H1 (cell line): Measurements from ENCODE around the gene ZNF618. TPM values are rescaled to one million over a fixed set of nuclear protein-coding genes. Genes with fewer than 3 reads are reported as not detected.

Experiments used
- CTCF ChIA-PET: fragments of 300-600 bp; sonication (Branson Sonifier 250); formaldehyde crosslinking; loops from one replicate; lab custom pipeline; 2021; ENCODE audit not compliant: partially characterized antibody; lab: Charles Lee
- POLR2A ChIA-PET: fragments of 300-600 bp; sonication (Branson Sonifier 250); formaldehyde crosslinking; loops from one replicate; lab custom pipeline; 2021; ENCODE audit warnings: inconsistent platforms; ENCODE audit not compliant: partially characterized antibody; lab: Charles Lee
- DNase-seq, 2 experiments: peaks; one replicate each; pipeline versions ENCODE4 v3.0.0 to v3.0.0-alpha.2; 2010 to 2022; ENCODE audit warnings: low spot score in 2 of 2, low read depth in 1 of 2, mixed read lengths in 1 of 2
- FAIRE-seq: peaks from 2 replicates; lab custom pipeline; 2011; peaks lifted over from hg19 to GRCh38; lab: Jason Lieb, UNC
- H2AFZ ChIP-seq: 2 replicates; pipeline ENCODE4 v1.8.1; 2012; ENCODE audit warnings: low read length, inconsistent platforms
- H2AK5ac ChIP-seq: 2 replicates; pipeline ENCODE4 v1.6.1; 2013; ENCODE audit warnings: low read depth, low read length
- H2BK120ac ChIP-seq: replicated peaks from 2 replicates; pipeline ENCODE3; 2013; ENCODE audit warnings: low read depth, low read length, inconsistent platforms
- H2BK12ac ChIP-seq: 2 replicates; pipeline ENCODE4 v1.6.1; 2013; ENCODE audit warnings: low read depth, low read length
- H2BK15ac ChIP-seq: 2 replicates; pipeline ENCODE4 v1.6.1; 2013; ENCODE audit warnings: low read length
- H2BK20ac ChIP-seq: 2 replicates; pipeline ENCODE4 v1.6.1; 2013; ENCODE audit warnings: low read length
- H2BK5ac ChIP-seq: 2 replicates; pipeline ENCODE4 v1.6.1; 2013; ENCODE audit warnings: low read depth, low read length
- H3K14ac ChIP-seq: 2 replicates; pipeline ENCODE4 v1.6.1; 2013; ENCODE audit warnings: inconsistent platforms; ENCODE audit not compliant: insufficient read length
- H3K18ac ChIP-seq: 2 replicates; pipeline ENCODE4 v1.6.1; 2013; ENCODE audit warnings: low read length; ENCODE audit errors: extremely low read depth
- H3K23ac ChIP-seq: 2 replicates; pipeline ENCODE4 v1.6.1; 2013; ENCODE audit warnings: inconsistent platforms; ENCODE audit not compliant: insufficient read length
- H3K23me2 ChIP-seq: 2 replicates; pipeline ENCODE4 v1.6.1; 2013; ENCODE audit warnings: low read depth, low read length
- H3K27ac ChIP-seq: 2 replicates; pipeline ENCODE4 v1.6.1; 2011; ENCODE audit warnings: low read depth, low read length, inconsistent platforms
- H3K27me3 ChIP-seq, 4 experiments: replicated peaks in 1 of 4; 1 replicate in 1 of 4; 2 replicates in 3 of 4; pipeline versions ENCODE4 v1.6.1 to v1.8.1; 2011 to 2013; ENCODE audit warnings: low read length in 3 of 4, mild to moderate bottlenecking in 3 of 4, inconsistent platforms in 2 of 4, mixed read lengths in 2 of 4, moderate library complexity in 1 of 4; ENCODE audit not compliant: control insufficient read depth in 3 of 4, insufficient read depth in 3 of 4; ENCODE audit errors: extremely low read depth in 1 of 4
- H3K36me3 ChIP-seq, 4 experiments: 2 replicates each; pipeline versions ENCODE4 v1.6.1 to v1.8.1; 2011 to 2013; ENCODE audit warnings: mild to moderate bottlenecking in 4 of 4, low read length in 3 of 4, moderate library complexity in 2 of 4, control low read depth in 1 of 4, inconsistent platforms in 1 of 4; ENCODE audit not compliant: insufficient read depth in 4 of 4, control insufficient read depth in 2 of 4
- H3K4ac ChIP-seq: replicated peaks from 2 replicates; pipeline ENCODE3; 2013; ENCODE audit warnings: low read length, low read depth, mixed read lengths, inconsistent platforms; ENCODE audit not compliant: insufficient read length
- H3K4me1 ChIP-seq, 4 experiments: replicated peaks in 1 of 4; 1 replicate in 1 of 4; 2 replicates in 3 of 4; pipeline versions ENCODE4 v1.6.1 to v1.8.1; 2011 to 2013; ENCODE audit warnings: low read length in 3 of 4, inconsistent platforms in 2 of 4, mixed read lengths in 1 of 4; ENCODE audit not compliant: insufficient read depth in 4 of 4, control insufficient read depth in 3 of 4
- H3K4me2 ChIP-seq, 2 experiments: 2 replicates each; pipeline versions ENCODE4 v1.6.1 to v1.8.1; 2011 to 2013; ENCODE audit warnings: low read depth in 2 of 2, low read length in 2 of 2, control low read depth in 1 of 2, inconsistent platforms in 1 of 2, mild to moderate bottlenecking in 1 of 2; ENCODE audit not compliant: insufficient read depth in 1 of 2
- H3K4me3 ChIP-seq, 4 experiments: fragments of 200-600, 300-600 bp in 1 of 4; sonication (generic), shearing (Covaris generic), sonication (Bioruptor Twin) in 1 of 4; 2 replicates each; pipeline versions ENCODE4 v1.5.1 to v1.8.1; 2011 to 2016; ENCODE audit warnings: low read length in 4 of 4, low read depth in 3 of 4, control low read depth in 2 of 4, inconsistent platforms in 2 of 4, mild to moderate bottlenecking in 2 of 4, mixed read lengths in 1 of 4, moderate library complexity in 1 of 4; ENCODE audit not compliant: insufficient read depth in 2 of 4; ENCODE audit errors: extremely low read depth in 1 of 4
- H3K56ac ChIP-seq: replicated peaks from 2 replicates; pipeline ENCODE3; 2013; ENCODE audit warnings: low read depth, mild to moderate bottlenecking, mixed read lengths, low read length, inconsistent platforms; ENCODE audit not compliant: insufficient read length
- H3K79me1 ChIP-seq: 2 replicates; pipeline ENCODE4 v1.6.1; 2013; ENCODE audit warnings: low read depth, low read length, control low read depth
- H3K79me2 ChIP-seq, 2 experiments: 2 replicates each; pipeline versions ENCODE4 v1.6.1 to v1.8.1; 2012 to 2013; ENCODE audit warnings: low read length in 2 of 2, mild to moderate bottlenecking in 2 of 2, inconsistent platforms in 1 of 2; ENCODE audit not compliant: insufficient read depth in 2 of 2, control insufficient read depth in 1 of 2
- H3K9ac ChIP-seq, 4 experiments: replicated peaks in 1 of 4; 1 replicate in 1 of 4; 2 replicates in 3 of 4; pipeline versions ENCODE4 v1.6.1 to v1.8.1; 2011 to 2013; ENCODE audit warnings: low read depth in 3 of 4, low read length in 3 of 4, control low read depth in 2 of 4, mild to moderate bottlenecking in 2 of 4, moderate library complexity in 2 of 4, inconsistent platforms in 1 of 4; ENCODE audit errors: extremely low read depth in 1 of 4
- H3K9me3 ChIP-seq, 2 experiments: 2 replicates each; pipeline versions ENCODE4 v1.6.1 to v1.8.1; 2012 to 2013; ENCODE audit warnings: mild to moderate bottlenecking in 2 of 2, moderate library complexity in 2 of 2, control low read depth in 1 of 2, inconsistent platforms in 1 of 2, low read depth in 1 of 2, low read length in 1 of 2, mixed read lengths in 1 of 2; ENCODE audit not compliant: insufficient read depth in 2 of 2
- H4K20me1 ChIP-seq, 2 experiments: replicated peaks in 1 of 2; 2 replicates each; pipeline versions ENCODE3 to v1.8.1; 2011 to 2013; ENCODE audit warnings: inconsistent platforms in 2 of 2, low read length in 2 of 2, mild to moderate bottlenecking in 1 of 2; ENCODE audit not compliant: insufficient read depth in 2 of 2, control insufficient read depth in 1 of 2
- H4K5ac ChIP-seq: 2 replicates; pipeline ENCODE4 v1.6.1; 2013; ENCODE audit warnings: low read length, low read depth, mixed read lengths, inconsistent platforms; ENCODE audit not compliant: insufficient read length
- H4K8ac ChIP-seq: 2 replicates; pipeline ENCODE4 v1.8.0; 2013; ENCODE audit warnings: mild to moderate bottlenecking, moderate library complexity, low read length, inconsistent platforms; ENCODE audit not compliant: insufficient read depth; ENCODE audit errors: extremely low read depth
- H4K91ac ChIP-seq: replicated peaks from 2 replicates; pipeline ENCODE3; 2013; ENCODE audit warnings: low read length, mixed read lengths, inconsistent platforms; ENCODE audit not compliant: insufficient read length
- BACH1 ChIP-seq: IDR thresholded peaks from 2 replicates; pipeline ENCODE4 v1.6.1; 2012; ENCODE audit warnings: low read length, improper control_type of control experiment
- EGR1 ChIP-seq: IDR thresholded peaks from 2 replicates; pipeline ENCODE4 v1.6.1; 2011; ENCODE audit warnings: low read depth, low read length, borderline replicate concordance
- MAX ChIP-seq: IDR thresholded peaks from 2 replicates; pipeline ENCODE4 v1.6.1; 2012; ENCODE audit warnings: inconsistent platforms
- SAP30 ChIP-seq: fragments of 300-600 bp; sonication (generic); IDR thresholded peaks from 2 replicates; pipeline ENCODE4 v1.7.1; 2012; ENCODE audit warnings: low read length, moderate library complexity, mild to moderate bottlenecking, inconsistent platforms; ENCODE audit not compliant: insufficient read depth, insufficient replicate concordance
- SP2 ChIP-seq: IDR thresholded peaks from 2 replicates; pipeline ENCODE4 v1.6.1; 2012; ENCODE audit warnings: mild to moderate bottlenecking, low read length, inconsistent platforms
- WGBS, 2 experiments: shearing (Covaris generic) in 1 of 2; methylation state at CpG; one replicate each; pipeline versions ENCODE4 v1.1.6 to v1.1.7; 2013 to 2015; ENCODE audit warnings: low lambda C conversion rate in 2 of 2, mixed read lengths in 2 of 2, inconsistent platforms in 1 of 2, low coverage in 1 of 2, missing lambda C conversion rate in 1 of 2; ENCODE audit not compliant: insufficient replicate concordance in 2 of 2, insufficient coverage in 1 of 2, insufficient read length in 1 of 2; ENCODE audit errors: extremely low coverage in 1 of 2, missing lambda C conversion rate in 1 of 2; 5-methylcytosine and 5-hydroxymethylcytosine counted together
- polyA plus RNA-seq, 7 experiments: library from polyadenylated mRNA; depleted of rRNA in 3 of 7; stranded (reverse) in 5 of 7; unstranded in 2 of 7; fragments of >200 nt in 5 of 7; fragments of 200-250 nt in 2 of 7; gene quantifications; 1 replicate in 5 of 7; 2 replicates in 1 of 7; 4 replicates in 1 of 7; pipeline versions ENCODE4 v1.2.1 to v1.2.3, GENCODE V29; 2011 to 2013; ENCODE audit warnings: missing spikeins in 2 of 7, mixed read lengths in 2 of 7
- total RNA-seq: library from RNA; stranded (reverse); fragmentation: NEBNext Ultra II Directional; extraction: Animal tissue kit (Norgen Biotek cat#: 25700); gene quantifications from 2 replicates; pipeline ENCODE4 v1.2.1, GENCODE V29; 2021

Gene ZNF618
- total and polyA plus RNA-seq, 2 of the 8 experiments (the other 6 are each of a cell fraction or from before 2014, with no cell fraction given) = 9.6 to 28.5 TPM

- Histone ChIP-seq H4K5ac (no peak overlapping the region), H3K79me2 (peaks cover 0 to 5% of the 10 kb centered on the region in 2 experiments; a peak in 1 of 4 replicates), H2AK5ac (no peak overlapping the region), H2BK12ac (no peak overlapping the region), H3K4me1 (peaks cover 0 to 3% (median 0%) of the 10 kb centered on the region in 4 experiments; a peak in 3 of 7 replicates), H3K9ac (no peak overlapping the region), H2BK20ac (no peak overlapping the region), H3K4me2 (no peak overlapping the region), H4K20me1 (peaks cover 0 to 4% of the 10 kb centered on the region in 2 experiments), H2AFZ (no peak overlapping the region), H3K23me2 (no peaks in the 10 kb centered on the region), H2BK15ac (no peak overlapping the region), H3K4me3 (no peak overlapping the region), H3K79me1 (no peaks in the 10 kb centered on the region), H3K14ac (no peak overlapping the region), H2BK120ac (no peak overlapping the region), H3K56ac (no peak overlapping the region), H3K9me3 (no peaks in the 10 kb centered on the region), H3K18ac (no peak overlapping the region; the same call in 1 of the 2 replicates), H3K27ac (no peak overlapping the region), H4K91ac (no peak overlapping the region), H4K8ac (no peak overlapping the region), H3K27me3 (no peaks in the 10 kb centered on the region), H3K23ac (no peak overlapping the region), H3K4ac (no peak overlapping the region), H2BK5ac (no peak overlapping the region), H3K36me3 (no peaks in the 10 kb centered on the region)
- CTCF ChIA-PET = no interaction called here
- WGBS, 2 experiments = 80% methylated on average over 4 of the region's 4 CpGs; no CpG with 5 or more reads in 1 of the 2 experiments
- FAIRE-seq (no peak), DNase-seq (no peak)
- POLR2A ChIA-PET = interaction anchor here (1.7 kb wide), 1 partner anchor 11 kb away, joined by 3 read pairs; no protein-coding TSS in a partner anchor
- no peak for TF ChIP-seq BACH1
- no peak for TF ChIP-seq SAP30
- no peak for TF ChIP-seq EGR1
- no peak for TF ChIP-seq MAX
- TF ChIP-seq SP2 = no peak
Observed at GRCh38 chr9:113957821-113958341, 81.8 kb downstream of the ZNF618 start.
